NCI-H146 (cell line): Measurements from ENCODE around the gene CD74.
"Not testable (repeated sequence)": the region's sequence is repeated elsewhere in the genome, so short reads cannot be mapped to it uniquely, and the experiment has no call there.

Source experiments
- DNase-seq: peaks from one replicate; lab custom pipeline; 2025; lab: John Stamatoyannopoulos, UW

Gene CD74

GRCh38 chr5:150441813-150442698, 29.3 kb upstream of the CD74 start:
- no peak for DNase-seq

- DNase-seq: no peak
Observed at GRCh38 chr5:150440948-150441812, 28.5 kb upstream of the CD74 start.

GRCh38 chr5:150438873-150439546, 26.3 kb upstream of the CD74 start:
- DNase-seq: peak; percentile 10

- DNase-seq: peak; percentile 75
Observed at GRCh38 chr5:150436141-150436680, 23.5 kb upstream of the CD74 start.

GRCh38 chr5:150434464-150434863, 21.8 kb upstream of the CD74 start:
- no peak for DNase-seq

GRCh38 chr5:150431574-150431973, 18.9 kb upstream of the CD74 start:
- DNase-seq: no peak

- DNase-seq: no peak
Observed at GRCh38 chr5:150431048-150431447, 18.3 kb upstream of the CD74 start.

- no peak for DNase-seq
Observed at GRCh38 chr5:150429410-150429873, 16.7 kb upstream of the CD74 start.

- no peak for DNase-seq
Observed at GRCh38 chr5:150428978-150429377, 16.3 kb upstream of the CD74 start.

- no peak for DNase-seq
Observed at GRCh38 chr5:150428106-150428876, 15.6 kb upstream of the CD74 start.

GRCh38 chr5:150426165-150426564, 13.5 kb upstream of the CD74 start:
- not testable (repeated sequence) for DNase-seq

GRCh38 chr5:150422758-150423157, 10.0 kb upstream of the CD74 start:
- no peak for DNase-seq

- DNase-seq: no peak
Observed at GRCh38 chr5:150422075-150422474, 9.4 kb upstream of the CD74 start.

- no peak for DNase-seq
Observed at GRCh38 chr5:150419630-150420270, 7.0 kb upstream of the CD74 start.

GRCh38 chr5:150413902-150414790, 1.4 kb upstream of the CD74 start:
- DNase-seq: not testable (repeated sequence)

- DNase-seq: no peak
Observed at GRCh38 chr5:150413176-150413901, 629 bp upstream of the CD74 start.

- no peak for DNase-seq
Observed at GRCh38 chr5:150411245-150411979, 1.3 kb downstream of the CD74 start.
